AG10803 (cell line): ENCODE data around the gene ZWILCH.
A peak's percentile ranks its signal among the peaks of the same experiment; 100 is the strongest.

Experiments used
- DNase-seq: peaks from one replicate; pipeline ENCODE4 v3.0.0; 2010; ENCODE audit warnings: low read depth
- H3K4me3 ChIP-seq: 2 replicates; pipeline ENCODE4 v1.5.1; 2011; ENCODE audit warnings: mild to moderate bottlenecking, low read length, control low read depth
- CTCF ChIP-seq: conservative IDR thresholded peaks from 2 replicates; pipeline ENCODE4 v1.5.1; 2011; ENCODE audit warnings: mild to moderate bottlenecking, low read length, control low read depth, inconsistent platforms

The ZWILCH gene

GRCh38 chr15:66472176-66472999, 32.7 kb upstream of the ZWILCH start:
- TF ChIP-seq CTCF: no peak
- DNase-seq: peak; percentile 81
- peak overlapping the region; percentile 35 for H3K4me3 ChIP-seq

GRCh38 chr15:66474135-66474534, 31.0 kb upstream of the ZWILCH start:
- TF ChIP-seq CTCF: no peak
- H3K4me3 ChIP-seq: no peak overlapping the region
- no peak for DNase-seq

DNA sequence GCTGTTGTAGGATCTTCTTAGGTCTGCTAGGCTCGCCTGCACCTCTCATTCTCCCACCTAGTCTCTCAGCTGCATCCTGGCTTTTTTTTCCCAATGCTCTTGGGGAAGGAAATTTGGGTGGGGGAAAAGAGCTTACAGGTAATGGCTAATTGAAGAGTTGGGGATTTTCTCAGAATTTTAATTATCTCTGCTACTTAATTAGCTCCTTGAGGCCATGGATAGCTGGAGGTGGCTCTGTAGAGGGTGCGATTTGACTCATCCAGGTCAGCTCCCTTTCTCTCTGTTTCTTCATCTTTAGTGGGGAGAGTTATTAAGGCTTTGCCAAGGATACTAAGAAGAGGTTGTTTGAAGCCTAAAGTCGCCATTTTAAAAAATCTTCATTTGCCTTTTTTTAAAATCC, 30.2 kb upstream of the ZWILCH start:
- no peak for DNase-seq
- TF ChIP-seq CTCF: no peak
- H3K4me3 ChIP-seq: no peak overlapping the region

DNA sequence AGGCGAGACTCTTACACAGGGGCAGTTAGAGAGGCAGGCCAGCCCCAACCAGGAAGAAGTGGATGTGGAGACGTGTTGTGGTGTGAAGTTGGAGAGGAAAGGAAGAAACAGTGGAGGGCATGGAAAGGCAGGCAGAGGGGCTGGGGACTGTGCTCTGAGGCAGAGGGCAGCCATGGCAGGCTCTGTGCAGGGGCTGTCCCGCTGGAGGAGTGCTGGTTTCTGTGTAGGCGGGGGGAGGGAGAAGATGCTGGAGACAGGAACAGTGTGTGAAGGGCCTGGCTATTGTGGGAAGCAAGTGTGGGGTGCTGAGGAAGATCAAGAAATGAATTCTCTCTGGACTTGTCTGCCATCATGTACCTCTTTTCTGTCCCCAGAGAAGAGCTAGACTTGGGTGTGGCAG, 28.6 kb upstream of the ZWILCH start:
- TF ChIP-seq CTCF: no peak
- H3K4me3 ChIP-seq: no peak overlapping the region
- DNase-seq: no peak

DNA sequence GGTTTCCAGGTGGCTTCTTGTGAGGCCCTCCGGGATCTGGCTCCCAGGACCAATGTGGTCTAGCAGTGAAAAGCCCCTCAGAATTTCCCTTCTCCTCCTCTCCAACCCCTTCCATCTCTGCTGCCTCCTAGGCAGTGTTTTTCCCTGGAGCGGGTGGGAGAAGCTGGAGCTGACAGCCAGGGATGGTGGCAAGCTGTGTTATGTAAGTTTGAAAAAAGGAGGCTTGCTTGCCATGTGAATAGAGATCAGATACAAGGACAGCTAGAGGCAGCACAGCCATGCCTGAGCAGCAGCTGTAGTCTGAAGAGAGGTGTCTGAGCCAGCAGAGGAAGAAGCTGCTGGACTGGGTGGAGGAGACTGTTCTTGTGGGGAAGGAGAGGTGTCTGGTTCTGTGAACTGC, 28.1 kb upstream of the ZWILCH start:
- no peak for DNase-seq
- H3K4me3 ChIP-seq: no peak overlapping the region
- no peak for TF ChIP-seq CTCF

GRCh38 chr15:66480267-66480666, 24.9 kb upstream of the ZWILCH start:
- no peak overlapping the region for H3K4me3 ChIP-seq
- no peak for DNase-seq
- no peak for TF ChIP-seq CTCF

DNA sequence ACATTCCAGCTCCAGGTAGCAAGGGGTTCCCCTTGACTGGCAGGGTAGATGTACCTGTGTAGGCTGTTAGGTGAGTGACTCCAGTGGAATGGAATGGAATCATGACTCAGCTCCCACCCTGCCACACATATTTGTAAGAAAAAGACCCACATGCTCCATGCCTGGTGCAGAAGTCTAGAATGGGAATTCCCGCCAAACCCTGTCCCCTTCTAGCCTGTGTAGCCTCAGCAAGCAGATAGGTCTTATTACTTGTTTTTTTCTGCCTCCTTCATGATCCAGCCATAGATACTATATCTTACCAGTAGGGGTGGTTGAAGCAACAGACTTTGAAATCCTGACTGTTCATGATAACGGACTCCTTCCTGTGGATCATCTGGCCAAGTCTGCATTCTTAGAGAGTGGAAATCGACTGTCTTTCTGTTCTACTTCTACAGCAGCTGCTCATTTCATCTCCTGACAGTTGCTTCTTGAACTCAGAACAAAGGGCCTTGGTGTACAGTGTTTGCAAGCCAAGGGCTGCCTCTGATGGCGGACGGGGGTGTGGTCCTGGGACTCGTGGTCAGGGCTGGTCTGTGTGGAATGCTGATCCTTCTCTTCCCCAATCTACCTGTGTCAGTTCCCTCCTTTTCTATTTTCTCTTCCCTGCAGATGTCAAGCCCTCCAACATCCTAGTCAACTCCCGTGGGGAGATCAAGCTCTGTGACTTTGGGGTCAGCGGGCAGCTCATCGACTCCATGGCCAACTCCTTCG, 23.8 kb upstream of the ZWILCH start:
- DNase-seq: no peak
- no peak overlapping the region for H3K4me3 ChIP-seq
- TF ChIP-seq CTCF: no peak
